Stimulated activated CD8-positive, alpha-beta memory T cell treated with anti-CD3 and anti-CD28 coated beads, Interleukin-7, amount 100 ng/mL, for 4 hours (primary cell): ENCODE data around the gene ADGRL3.

ENCODE experiments used
- DNase-seq, 2 donors: peaks; one replicate each; pipeline ENCODE4 v3.0.0-alpha.2; 2020; ENCODE audit warnings: low read depth in 2 of 2

Gene ADGRL3

GRCh38 chr4:61994036-61994435 is 793.9 kb downstream of the ADGRL3 start:
- DNase-seq, result no peak

GRCh38 chr4:61995717-61996340 is 795.7 kb downstream of the ADGRL3 start:
- DNase-seq, result no peak

GRCh38 chr4:61996943-61997342 is 796.8 kb downstream of the ADGRL3 start:
- no peak for DNase-seq

GRCh38 chr4:61997831-61998230 is 797.7 kb downstream of the ADGRL3 start:
- DNase-seq, result no peak

- no peak for DNase-seq
Observed at GRCh38 chr4:62003695-62004094, 803.6 kb downstream of the ADGRL3 start.

- no peak for DNase-seq
Observed at GRCh38 chr4:62004881-62005280, 804.8 kb downstream of the ADGRL3 start.

GRCh38 chr4:62006108-62006507 is 806.0 kb downstream of the ADGRL3 start:
- DNase-seq, result no peak

- DNase-seq, result no peak
Observed at GRCh38 chr4:62015043-62015739, 815.1 kb downstream of the ADGRL3 start.

GRCh38 chr4:62018537-62018936 is 818.4 kb downstream of the ADGRL3 start:
- DNase-seq, result no peak

GRCh38 chr4:62023633-62024032 is 823.5 kb downstream of the ADGRL3 start:
- no peak for DNase-seq

GRCh38 chr4:62028745-62029144 is 828.6 kb downstream of the ADGRL3 start:
- no peak for DNase-seq

- no peak for DNase-seq
Observed at GRCh38 chr4:62030958-62031357, 830.8 kb downstream of the ADGRL3 start.

- no peak for DNase-seq
Observed at GRCh38 chr4:62037571-62037970, 837.4 kb downstream of the ADGRL3 start.

- DNase-seq, result no peak
Observed at GRCh38 chr4:62051332-62051731, 851.2 kb downstream of the ADGRL3 start.

- DNase-seq, result no peak
Observed at GRCh38 chr4:62053974-62054373, 853.8 kb downstream of the ADGRL3 start.

GRCh38 chr4:62057031-62057430 is 856.9 kb downstream of the ADGRL3 start:
- DNase-seq, result no peak

GRCh38 chr4:62058571-62058970 is 858.4 kb downstream of the ADGRL3 start:
- DNase-seq, result no peak

- DNase-seq, result no peak
Observed at GRCh38 chr4:62070291-62070852, 870.2 kb downstream of the ADGRL3 start.

GRCh38 chr4:62075089-62075488 is 875.0 kb downstream of the ADGRL3 start:
- DNase-seq, result no peak

GRCh38 chr4:62075521-62075920 is 875.4 kb downstream of the ADGRL3 start:
- no peak for DNase-seq

GRCh38 chr4:62077406-62077805 is 877.3 kb downstream of the ADGRL3 start:
- DNase-seq, result no peak

- no peak for DNase-seq
Observed at GRCh38 chr4:62080431-62080830, 880.3 kb downstream of the ADGRL3 start.

GRCh38 chr4:62087706-62088105 is 887.6 kb downstream of the ADGRL3 start:
- DNase-seq, result no peak
